Adrenal gland (tissue), 5 donors: ENCODE measurements around the gene B4GALNT3.

ENCODE experiments used
- POLR2A ChIP-seq, 2 donors: fragments of 450-650 bp; IDR thresholded peaks; one replicate each; pipeline ENCODE4 v1.6.1; 2017; ENCODE audit warnings: antibody characterized with exemption in 2 of 2, mild to moderate bottlenecking in 2 of 2, moderate library complexity in 1 of 2
- TF ChIP-seq, protein P1 (sequence below), 6 experiments: fragments of 450-650 bp in 4 of 6; fragments of 200-600 bp in 2 of 6; sonication (generic) in 1 of 6; IDR thresholded peaks; 1 replicate in 5 of 6; 2 replicates in 1 of 6; pipeline versions ENCODE4 v1.5.1 to v1.8.0; 2016 to 2021; ENCODE audit warnings: antibody characterized with exemption in 6 of 6, mild to moderate bottlenecking in 2 of 6, moderate library complexity in 1 of 6
- donor health status: DM: no; HTN: no; CAD: no.

DNA sequence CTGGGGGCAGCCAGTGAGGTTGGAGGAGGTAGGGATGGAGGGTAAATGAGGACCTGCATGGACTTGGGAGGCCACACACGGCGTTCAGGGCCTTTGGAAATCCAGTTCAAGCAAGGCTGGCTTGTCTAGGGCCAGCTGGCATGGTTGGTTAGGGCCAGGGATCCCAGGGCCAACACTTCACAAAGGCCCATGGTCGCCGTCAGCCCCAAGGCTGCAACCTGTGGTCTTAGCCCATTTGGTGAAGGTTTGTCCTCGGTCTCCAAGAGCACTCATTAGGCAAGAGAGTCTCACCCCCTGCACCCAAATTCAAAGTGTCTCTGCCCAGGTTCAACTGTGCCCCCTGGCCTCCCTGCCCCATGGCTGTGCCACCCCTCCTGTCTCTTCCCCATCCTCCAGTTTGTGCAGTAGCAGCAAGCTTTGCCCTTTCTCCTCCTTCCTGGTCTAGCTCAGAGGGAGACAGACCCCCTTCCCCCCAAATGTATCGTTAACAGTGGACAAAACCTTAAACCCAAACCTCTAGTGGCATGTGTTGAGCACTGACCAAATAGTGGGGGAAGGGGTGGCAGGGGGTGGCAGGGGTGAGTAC, 109.4 kb downstream of the B4GALNT3 start:
- TF ChIP-seq, protein P1, sequence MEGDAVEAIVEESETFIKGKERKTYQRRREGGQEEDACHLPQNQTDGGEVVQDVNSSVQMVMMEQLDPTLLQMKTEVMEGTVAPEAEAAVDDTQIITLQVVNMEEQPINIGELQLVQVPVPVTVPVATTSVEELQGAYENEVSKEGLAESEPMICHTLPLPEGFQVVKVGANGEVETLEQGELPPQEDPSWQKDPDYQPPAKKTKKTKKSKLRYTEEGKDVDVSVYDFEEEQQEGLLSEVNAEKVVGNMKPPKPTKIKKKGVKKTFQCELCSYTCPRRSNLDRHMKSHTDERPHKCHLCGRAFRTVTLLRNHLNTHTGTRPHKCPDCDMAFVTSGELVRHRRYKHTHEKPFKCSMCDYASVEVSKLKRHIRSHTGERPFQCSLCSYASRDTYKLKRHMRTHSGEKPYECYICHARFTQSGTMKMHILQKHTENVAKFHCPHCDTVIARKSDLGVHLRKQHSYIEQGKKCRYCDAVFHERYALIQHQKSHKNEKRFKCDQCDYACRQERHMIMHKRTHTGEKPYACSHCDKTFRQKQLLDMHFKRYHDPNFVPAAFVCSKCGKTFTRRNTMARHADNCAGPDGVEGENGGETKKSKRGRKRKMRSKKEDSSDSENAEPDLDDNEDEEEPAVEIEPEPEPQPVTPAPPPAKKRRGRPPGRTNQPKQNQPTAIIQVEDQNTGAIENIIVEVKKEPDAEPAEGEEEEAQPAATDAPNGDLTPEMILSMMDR (IDR thresholded peaks at IDR 0.05): no peak
- TF ChIP-seq POLR2A (IDR thresholded peaks at IDR 0.05): no peak
